Measurements from ENCODE around the gene ACOX2. TPM values are rescaled to one million over a fixed set of nuclear protein-coding genes. Genes with fewer than 3 reads are reported as not detected.

The ACOX2 gene
- total RNA-seq, 1 donor from 2014 or later, result 7.6 TPM

- Histone ChIP-seq H4K20me1 (ENCODE audit: low read depth) (no peaks in the 10 kb centered on the region), H2AFZ (replicated peaks) (no peak overlapping the region), H3F3A (ENCODE audit: low read depth) (peaks cover 42% of the 10 kb centered on the region), H3K4me3 (no peak overlapping the region), H3K36me3 (no peaks in the 10 kb centered on the region), H3K9me3 (ENCODE audit: low read depth) (no peaks in the 10 kb centered on the region), H3K27ac (no peak overlapping the region), H3K27me3 (peaks cover 11% of the 10 kb centered on the region), H3K9ac (no peak overlapping the region), H3K79me2 (ENCODE audit: low read depth) (no peaks in the 10 kb centered on the region), H3K4me2 (no peak overlapping the region), H3K4me1 (peaks cover 53% of the 10 kb centered on the region)
- Mint-ChIP-seq H3K9me3 (peaks cover 8% of the 10 kb centered on the region), H3K36me3 (peaks cover 2% of the 10 kb centered on the region), H3K4me3 (no peak overlapping the region), H3K27ac (peak overlapping the region; percentile 55), H3K27me3 (ENCODE audit: insufficient read depth, low read depth) (peaks cover 21% of the 10 kb centered on the region), H3K4me1 (peaks cover 81% of the 10 kb centered on the region)
- TF ChIP-seq CTCF (IDR thresholded peaks at IDR 0.05), result no peak
- no peak for TF ChIP-seq EZH2phosphoT487 (IDR thresholded peaks at IDR 0.05)
- no peak for TF ChIP-seq EZH2 (IDR thresholded peaks at IDR 0.05)
- no peak for DNase-seq (ENCODE audit: low spot score)
These were observed 41.9 kb upstream of the ACOX2 start for GRCh38 chr3:58578873-58579272.

GRCh38 chr3:58577269-58577821, 40.4 kb upstream of the ACOX2 start, which contains the start of gene FAM107A:
TSS of gene FAM107A (minus strand) at chr3:58577391. CDS start at chr3:58569860, 7,531 bp downstream.
- peaks cover 27% of the 10 kb centered on the region for H3K27me3 Mint-ChIP-seq (ENCODE audit: insufficient read depth, low read depth)
- peak within 1 kb of the TSS; percentile 50 for H3K27ac Mint-ChIP-seq
- no peak within 1 kb of the TSS for H3K27ac ChIP-seq
- no peaks in the 10 kb centered on the region for H3K36me3 ChIP-seq
- peak; percentile 58 for DNase-seq (ENCODE audit: low spot score)
- peaks cover 12% of the 10 kb centered on the region for H3K9me3 Mint-ChIP-seq
- H4K20me1 ChIP-seq (ENCODE audit: low read depth), result no peaks in the 10 kb centered on the region
- H3K4me1 Mint-ChIP-seq, result peaks cover 87% of the 10 kb centered on the region
- peaks cover 6% of the 10 kb centered on the region for H3K27me3 ChIP-seq
- peak within 1 kb of the TSS; percentile 27 for H2AFZ ChIP-seq (replicated peaks)
- no peak within 1 kb of the TSS for H3K9ac ChIP-seq
- no peaks in the 10 kb centered on the region for H3K9me3 ChIP-seq (ENCODE audit: low read depth)
- H3F3A ChIP-seq (ENCODE audit: low read depth), result peaks cover 40% of the 10 kb centered on the region
- peak within 1 kb of the TSS; percentile 67 for H3K4me3 Mint-ChIP-seq
- TF ChIP-seq EZH2phosphoT487 (IDR thresholded peaks at IDR 0.05) (no peak), EZH2 (IDR thresholded peaks at IDR 0.05) (no peak), CTCF (IDR thresholded peaks at IDR 0.05) (peak; percentile 37)
- peaks cover 5% of the 10 kb centered on the region for H3K36me3 Mint-ChIP-seq
- H3K4me1 ChIP-seq, result peaks cover 53% of the 10 kb centered on the region
- H3K4me3 ChIP-seq, result no peak within 1 kb of the TSS
- no peaks in the 10 kb centered on the region for H3K79me2 ChIP-seq (ENCODE audit: low read depth)
- H3K4me2 ChIP-seq, result peak within 1 kb of the TSS; percentile 32

- peaks cover 17% of the 10 kb centered on the region for H3K9me3 Mint-ChIP-seq
- Histone ChIP-seq H3K4me1 (peaks cover 47% of the 10 kb centered on the region), H3F3A (ENCODE audit: low read depth) (peaks cover 34% of the 10 kb centered on the region), H3K27ac (no peak overlapping the region), H3K27me3 (peaks cover 6% of the 10 kb centered on the region), H3K4me2 (no peak overlapping the region), H3K4me3 (no peak overlapping the region), H2AFZ (replicated peaks) (no peak overlapping the region), H3K9ac (no peak overlapping the region), H3K79me2 (ENCODE audit: low read depth) (no peaks in the 10 kb centered on the region), H3K36me3 (no peaks in the 10 kb centered on the region), H3K9me3 (ENCODE audit: low read depth) (no peaks in the 10 kb centered on the region), H4K20me1 (ENCODE audit: low read depth) (no peaks in the 10 kb centered on the region)
- H3K36me3 Mint-ChIP-seq, result peaks cover 5% of the 10 kb centered on the region
- peaks cover 31% of the 10 kb centered on the region for H3K27me3 Mint-ChIP-seq (ENCODE audit: insufficient read depth, low read depth)
- DNase-seq (ENCODE audit: low spot score), result no peak
- no peak overlapping the region for H3K27ac Mint-ChIP-seq
- peaks cover 84% of the 10 kb centered on the region for H3K4me1 Mint-ChIP-seq
- TF ChIP-seq CTCF (IDR thresholded peaks at IDR 0.05) (no peak), EZH2 (IDR thresholded peaks at IDR 0.05) (no peak), EZH2phosphoT487 (IDR thresholded peaks at IDR 0.05) (no peak)
- no peak overlapping the region for H3K4me3 Mint-ChIP-seq
These were observed 39.7 kb upstream of the ACOX2 start for GRCh38 chr3:58576716-58577115.
